T follicular helper cell (primary cell): Measurements from ENCODE around the gene YRDC.
"Not testable (repeated sequence)": the region's sequence is repeated elsewhere in the genome, so short reads cannot be mapped to it uniquely, and the experiment has no call there.

Experiments
- DNase-seq: peaks from one replicate; pipeline ENCODE4 v3.0.0-alpha.2; 2020; ENCODE audit warnings: low read depth

YRDC gene

DNA sequence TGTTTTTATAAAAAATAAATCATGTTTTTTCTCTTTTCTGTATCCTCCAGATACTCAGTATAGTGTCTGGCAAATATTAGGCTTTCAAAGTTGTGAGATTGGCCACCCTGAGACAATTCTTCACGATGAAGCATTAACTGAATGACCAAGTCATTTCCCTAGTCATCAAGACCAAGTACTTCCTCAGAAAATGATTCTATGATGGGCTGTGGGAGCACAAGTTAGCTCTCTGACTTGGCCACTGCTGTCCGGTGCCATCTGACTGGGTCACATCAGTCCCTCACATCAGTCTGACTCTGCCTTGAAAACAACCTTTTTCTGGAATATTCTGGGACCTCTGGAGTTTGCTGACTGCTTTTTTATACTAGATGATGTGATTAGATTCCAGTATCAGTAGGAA is 13.5 kb upstream of the YRDC start:
- no peak for DNase-seq

DNA sequence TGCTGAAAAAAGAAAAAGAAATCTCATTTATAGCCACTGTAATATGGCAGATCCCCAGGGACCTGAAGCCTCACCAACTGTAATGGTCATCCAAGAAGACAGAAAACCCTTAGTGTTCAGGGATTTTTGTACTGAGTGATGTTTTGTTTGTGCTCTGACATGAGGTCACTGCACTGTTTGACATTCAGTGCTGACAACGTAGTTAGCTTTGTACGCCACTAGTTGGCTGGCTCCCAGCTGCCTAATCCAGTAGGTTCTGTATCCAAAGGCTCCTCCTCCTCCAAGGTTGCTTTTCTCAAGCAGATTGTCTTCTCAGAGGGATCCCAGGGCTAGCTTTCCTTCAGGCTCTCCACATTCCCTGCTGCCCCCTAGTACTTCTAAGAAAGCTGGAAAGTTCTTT is 9.5 kb upstream of the YRDC start:
- no peak for DNase-seq

DNA sequence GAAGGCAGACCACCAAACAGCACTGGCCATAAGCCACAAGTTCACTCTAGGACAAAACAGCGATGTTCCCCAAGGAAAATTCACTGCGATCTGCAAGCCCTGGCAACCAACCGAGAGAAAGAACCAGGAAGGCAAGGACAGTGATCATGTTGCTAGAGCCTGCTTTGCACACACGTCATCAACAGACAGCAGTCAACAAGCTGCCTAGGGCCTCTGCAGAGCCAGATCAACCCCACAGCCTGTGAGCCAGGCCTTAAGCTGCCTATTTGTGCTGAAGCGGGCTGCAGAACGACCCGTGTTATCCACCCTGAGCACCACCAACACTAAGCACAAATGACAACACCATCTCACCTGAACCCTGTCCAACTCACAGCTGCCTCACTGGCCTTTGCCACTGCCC is 6.2 kb upstream of the YRDC start:
- no peak for DNase-seq

DNA sequence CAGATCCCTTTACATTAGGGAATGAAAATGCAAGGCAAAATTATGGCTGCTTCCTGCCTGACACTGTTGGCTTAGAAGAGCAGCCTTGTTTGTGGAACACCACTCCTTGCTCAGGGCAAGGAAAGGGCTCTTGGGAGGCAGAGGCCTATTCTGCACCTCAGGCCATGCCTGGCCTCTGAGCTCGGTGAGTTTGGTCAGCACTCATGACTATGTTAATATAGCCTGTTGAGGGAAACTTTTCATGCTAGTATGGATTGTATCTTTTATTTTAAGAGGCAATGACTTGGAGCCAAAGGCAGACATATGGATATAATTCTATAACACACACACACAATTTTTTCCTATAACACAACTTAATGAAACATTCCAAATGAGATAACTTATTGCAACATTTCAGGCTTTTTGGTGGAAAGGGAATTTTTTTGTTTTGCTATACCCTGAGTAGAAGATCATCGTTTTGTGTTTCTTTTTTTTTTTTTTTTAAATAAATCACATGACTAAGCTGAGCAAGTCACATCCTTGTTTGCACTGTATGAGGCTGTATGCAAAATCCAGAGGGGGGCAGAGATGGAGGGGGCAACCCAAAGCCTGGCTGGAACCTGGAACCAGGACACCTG is 5.6 kb upstream of the YRDC start:
- DNase-seq: no peak

DNA sequence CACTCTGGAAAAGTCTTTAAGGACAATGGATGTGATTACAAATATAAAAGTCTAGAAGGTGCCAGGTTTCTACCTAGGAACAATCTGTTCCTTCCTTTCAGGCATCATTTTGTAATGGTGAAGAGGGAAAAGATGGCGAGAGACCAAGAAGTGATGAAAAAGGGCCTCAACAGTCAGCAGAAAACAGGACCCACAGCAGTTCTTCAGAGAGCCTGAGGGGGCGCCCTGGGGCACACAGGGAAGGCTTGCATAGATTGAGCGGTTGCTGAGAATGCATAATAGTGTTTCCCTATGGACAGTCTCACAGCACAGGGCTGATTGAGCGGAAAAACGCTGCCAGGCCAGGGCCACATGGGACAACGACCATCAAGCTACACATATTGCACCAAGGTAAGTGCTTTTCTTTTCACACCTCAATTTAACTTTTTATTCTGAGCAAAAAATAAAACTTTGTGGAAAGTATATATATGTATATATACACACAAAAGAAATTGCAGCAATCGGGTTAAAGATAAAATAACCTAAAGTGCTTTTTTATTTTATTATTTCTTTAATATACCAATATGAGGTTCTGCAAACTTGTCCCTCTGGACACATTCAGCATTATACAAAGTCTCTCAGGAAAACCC is 3.1 kb upstream of the YRDC start:
- peak; percentile 48 for DNase-seq

DNA sequence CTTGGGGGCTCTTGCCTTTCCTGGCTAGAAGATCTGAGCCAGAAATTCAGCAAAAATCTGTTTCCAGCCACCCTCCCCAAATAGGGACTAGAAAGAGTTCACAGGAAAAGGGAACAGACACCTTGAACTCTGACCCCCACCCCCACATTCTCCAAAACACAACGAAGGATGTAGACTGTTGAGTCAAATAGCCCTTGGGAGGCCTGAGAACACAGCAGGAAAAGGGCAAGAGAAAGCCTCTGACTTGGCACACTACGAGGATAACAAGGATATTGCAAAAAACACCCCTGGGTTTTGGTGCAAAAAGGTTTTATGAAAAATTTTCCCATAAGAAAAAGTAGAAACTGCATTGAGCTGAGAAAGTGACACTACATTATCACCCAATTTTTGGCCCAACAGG is 1.9 kb upstream of the YRDC start:
- DNase-seq: no peak

DNA sequence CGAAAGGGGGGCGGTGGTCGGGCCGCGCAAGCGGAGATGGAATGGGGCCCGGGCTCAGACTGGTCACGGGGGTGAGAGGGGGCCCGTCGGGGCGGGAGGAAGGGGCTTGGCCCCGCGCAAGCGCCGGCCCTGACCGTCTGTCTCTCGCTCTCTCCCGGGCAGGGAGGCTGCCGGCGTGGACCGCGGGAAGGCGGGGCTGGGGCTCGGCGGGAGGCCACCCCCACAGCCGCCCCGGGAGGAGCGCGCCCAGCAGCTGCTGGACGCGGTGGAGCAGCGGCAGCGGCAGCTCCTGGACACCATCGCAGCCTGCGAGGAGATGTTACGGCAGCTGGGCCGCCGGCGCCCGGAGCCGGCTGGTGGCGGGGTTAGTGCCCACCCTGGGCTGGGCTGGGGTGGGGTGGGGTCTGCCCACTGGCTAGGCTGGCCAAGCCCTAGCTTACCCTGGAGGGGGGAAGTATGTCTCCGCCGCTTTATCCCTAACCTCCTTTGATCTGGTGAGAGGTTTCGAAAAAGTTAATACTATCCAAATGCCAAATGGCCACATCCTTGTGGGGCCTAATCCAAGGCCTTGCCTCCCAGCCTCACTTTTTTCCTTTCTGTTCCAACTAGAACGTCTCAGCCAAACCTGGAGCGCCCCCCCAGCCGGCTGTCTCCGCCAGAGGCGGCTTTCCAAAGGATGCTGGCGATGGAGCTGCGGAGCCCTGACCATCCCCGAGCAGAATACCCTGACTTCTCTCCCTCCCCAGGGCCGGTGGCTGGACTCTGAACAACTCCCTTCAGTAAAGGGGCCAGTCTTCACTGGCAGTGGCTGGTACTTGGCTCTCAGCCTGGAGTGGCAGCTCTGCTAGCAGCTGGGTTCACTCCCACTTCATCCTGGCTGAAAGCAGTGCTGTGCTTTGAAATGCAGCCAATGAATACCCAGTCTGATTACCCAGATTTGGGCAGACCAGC is 636 bp upstream of the YRDC start:
- no peak for DNase-seq

DNA sequence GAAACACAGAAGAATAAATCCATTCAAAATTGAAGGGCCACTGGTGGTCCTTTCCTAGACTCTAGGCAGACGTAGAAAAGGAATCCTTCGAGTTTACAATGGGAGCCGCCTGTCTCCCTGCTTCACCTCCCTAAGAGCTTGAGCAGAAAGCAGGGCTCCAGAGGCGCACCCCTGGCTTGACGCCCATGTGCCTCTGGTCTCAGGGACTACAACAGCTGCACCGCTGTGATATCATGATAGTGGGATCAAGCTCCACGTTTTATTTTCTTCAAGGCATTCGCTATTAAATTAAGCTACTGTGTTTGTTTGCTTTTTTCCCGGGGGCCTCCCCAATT is 821 bp downstream of the YRDC start:
- no peak for DNase-seq

DNA sequence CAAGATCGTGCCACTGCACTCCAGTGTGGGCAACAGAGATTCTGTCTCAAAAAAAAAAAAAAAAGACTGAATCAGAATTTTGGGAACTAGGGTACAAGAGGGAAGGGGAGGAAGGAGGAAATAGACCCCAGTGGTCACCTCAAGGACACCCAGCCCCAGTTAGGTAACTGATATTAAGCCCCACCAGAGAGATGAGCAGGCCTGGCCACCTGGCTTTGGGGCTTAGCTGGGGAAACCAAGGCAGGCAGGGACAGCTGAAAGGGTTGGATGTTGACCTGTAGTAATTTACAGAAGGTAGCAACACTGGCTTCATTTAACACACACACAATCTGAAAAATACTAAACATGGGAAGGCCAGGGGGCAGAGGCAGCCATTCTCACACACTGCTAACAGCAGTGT is 5.6 kb downstream of the YRDC start:
- no peak for DNase-seq

DNA sequence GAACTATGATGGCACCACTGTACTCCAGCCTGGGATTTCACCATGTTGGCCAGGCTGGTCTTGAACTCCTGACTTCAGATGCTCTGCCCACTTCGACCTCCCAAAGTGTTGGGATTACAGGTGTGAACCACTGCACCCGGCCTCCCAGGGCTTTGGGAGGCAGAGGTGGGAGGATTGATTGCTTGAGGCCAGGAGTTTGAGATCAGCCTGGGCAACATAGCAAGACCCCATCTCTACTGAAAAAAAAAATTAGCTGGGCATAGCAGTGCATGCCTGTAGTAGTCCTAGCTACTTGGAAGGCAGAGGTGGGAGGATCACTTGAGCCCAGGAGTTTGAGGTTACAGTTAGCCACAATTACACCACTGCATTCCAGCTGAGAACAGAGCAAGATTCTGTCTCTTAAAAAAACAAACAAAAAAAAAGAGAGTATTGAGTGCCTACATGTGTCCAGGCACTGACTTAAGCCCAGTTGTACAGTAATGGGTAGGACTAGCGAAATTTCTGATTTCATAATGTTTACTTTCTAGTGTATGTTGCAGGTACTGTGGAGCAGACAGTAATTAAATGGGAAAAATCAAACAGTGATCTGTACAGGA is 10.2 kb downstream of the YRDC start:
- no peak for DNase-seq

DNA sequence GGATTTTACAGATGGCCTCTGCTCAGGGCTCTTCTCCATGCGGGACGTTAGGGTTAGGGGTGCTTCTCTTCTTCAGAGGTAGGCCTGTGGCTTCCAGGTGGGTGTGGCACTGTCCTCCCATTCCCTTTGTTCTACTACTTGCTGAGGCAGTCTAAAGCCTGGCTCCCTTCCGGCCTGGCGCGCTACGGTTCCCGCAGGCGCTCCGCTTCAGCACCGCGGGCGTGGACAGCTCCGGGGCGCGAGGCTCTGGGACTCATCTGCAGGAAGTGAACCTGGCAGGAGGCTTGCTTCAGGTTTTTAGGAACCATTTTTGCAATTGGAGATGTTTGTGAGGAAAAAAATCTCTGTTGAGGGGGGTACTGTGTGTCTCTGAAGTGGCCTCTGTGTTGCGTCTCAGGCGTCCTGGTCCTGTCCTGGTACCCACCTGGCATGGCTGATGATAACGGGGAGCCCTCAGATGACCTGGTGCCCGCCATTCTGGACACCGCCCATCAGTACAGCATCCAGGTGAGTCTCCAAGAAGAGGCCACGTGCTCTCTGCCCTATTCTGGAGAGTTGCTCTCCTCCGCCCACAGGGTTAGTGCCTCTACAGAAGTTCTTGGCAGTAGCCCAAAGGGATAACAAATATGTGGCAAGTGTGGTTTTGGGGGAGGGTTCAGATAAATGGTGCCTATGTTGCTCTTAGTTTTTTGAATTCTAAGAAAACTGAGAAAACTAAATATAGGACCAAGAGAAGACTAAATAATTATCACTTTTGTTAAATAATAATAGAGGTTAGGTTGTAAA is 12.5 kb downstream of the YRDC start:
- no peak for DNase-seq

DNA sequence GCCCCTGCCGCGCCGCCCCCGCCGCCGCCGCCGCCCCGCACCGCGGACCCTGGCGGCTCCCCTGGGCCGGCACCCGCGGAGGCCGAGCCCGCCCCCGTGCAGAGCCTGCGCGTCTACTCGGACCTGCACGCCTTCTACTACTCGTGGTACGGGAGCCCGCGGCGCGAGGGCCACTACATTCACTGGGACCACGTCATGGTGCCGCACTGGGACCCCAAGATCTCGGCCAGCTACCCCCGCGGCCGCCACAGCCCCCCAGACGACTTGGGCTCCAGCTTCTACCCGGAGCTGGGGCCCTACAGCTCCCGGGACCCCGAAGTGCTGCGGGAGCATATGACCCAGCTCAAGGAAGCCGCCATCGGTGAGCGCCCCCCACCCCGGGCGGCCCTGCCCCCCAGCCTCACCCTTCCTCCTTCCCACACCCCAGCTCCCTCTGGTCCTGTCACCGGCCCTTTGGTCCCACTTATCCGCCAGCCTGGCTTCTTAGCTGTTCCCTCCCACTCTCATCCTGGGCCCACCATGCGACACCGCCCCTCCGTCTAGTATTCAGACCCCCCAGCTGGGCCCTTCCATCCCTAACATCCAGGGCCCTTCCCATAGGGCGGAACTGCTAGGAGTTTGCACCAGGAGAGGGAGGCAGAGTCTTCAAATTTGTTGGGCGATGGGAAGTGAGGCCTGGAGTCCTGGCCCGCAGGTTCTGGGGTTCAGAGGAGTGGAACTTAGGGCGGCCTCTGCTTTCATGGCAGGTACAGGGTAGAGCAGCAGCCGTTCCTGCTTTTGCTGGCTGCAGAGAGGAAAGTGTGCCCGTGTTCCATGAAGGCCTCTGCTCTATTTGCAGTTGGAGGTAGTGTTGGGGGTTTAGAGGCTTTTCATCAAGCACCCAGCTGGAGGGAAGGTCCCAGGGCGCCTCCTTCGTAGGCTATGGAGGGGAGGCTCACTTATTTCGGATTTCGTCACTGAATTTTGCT is 13.4 kb downstream of the YRDC start:
- no peak for DNase-seq

DNA sequence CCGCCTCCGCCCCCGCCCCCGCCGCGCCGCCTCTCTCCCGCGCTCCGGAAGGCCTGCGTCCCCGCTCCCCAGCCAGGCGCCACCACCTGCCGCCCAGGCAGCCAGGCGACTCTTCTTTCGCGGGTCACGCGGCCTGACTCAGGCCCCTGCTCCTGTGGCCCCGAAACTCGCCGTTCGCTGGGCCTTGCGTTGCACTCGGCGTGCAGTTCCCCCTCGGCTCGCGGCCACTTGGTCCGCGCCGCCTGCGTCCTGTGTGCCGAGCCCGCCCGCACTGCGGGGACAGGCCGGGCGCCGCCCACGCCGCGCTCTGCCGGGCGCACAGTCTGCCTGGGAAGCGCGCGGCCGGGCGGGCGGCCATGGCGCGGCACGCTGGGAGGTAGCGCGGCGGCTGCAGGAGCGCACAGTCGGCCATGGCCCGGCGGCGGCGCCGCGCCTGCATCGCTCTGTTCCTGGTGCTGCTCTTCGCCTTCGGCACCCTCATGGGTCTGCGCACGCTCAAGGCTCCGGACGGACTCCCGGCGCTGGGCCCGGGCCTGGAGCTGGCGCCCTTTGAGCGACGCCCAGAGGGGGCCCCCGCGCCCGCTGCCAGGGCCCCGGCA is 14.1 kb downstream of the YRDC start, which contains the start of gene MANEAL:
Gene MANEAL (plus strand): TSS at position 75 of the 599 bp plus-strand sequence. CDS start 336 bp downstream, at position 411.
- DNase-seq: no peak

DNA sequence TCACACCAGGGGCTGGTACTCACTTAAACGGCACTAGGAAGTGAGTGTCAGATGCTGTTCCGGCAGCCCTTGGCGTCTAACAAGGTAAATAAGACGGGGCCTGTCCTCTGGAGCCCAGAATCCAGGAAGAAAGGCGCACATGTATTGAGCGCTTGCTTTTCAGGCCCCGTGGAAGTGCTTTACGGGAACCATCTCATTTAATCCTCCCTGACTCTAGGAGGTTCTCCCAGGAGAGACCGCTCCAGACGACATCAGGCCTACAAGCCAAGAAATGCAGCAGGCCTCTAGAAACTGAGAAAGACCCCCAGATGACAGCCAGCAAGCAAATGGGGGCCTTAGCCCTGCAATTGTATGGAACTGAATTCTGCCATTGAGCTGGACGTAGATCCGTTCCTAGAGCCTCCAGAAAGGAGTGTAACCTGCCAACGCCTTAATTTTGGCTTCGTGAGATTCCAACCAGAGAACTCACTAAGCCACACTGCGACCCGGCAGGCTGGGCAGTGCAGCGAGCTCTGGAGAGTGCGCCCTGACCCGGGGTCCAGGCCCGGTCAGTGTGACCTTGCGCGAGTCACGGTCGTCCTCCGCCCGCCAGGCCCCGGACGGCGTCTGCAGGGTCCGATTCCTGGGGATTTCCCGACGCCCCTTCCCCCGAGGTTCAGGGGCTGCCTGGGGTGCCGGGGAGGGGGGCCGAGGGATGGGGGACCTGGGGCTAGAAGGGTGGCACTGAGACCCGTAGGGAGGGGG is 14.9 kb downstream of the YRDC start:
- DNase-seq: no peak

DNA sequence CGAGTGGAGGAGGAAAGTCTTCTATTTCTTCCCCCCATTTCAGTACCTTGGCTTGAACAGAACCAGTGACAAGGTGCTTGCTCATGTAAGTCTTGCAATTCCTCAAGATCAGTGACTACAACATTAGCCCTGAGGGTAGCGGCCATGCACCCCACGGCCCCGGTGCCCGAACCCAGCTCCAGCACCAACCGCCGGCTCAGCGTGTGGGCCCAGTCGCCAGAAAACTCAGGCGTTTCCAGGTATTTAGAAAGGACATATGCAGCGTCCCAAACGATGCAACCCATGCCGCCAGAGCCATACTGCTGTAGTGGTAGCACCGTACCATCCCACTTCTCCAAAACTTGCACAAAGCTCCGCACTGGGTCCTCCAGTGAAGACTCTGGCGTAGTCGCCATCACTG is 25.5 kb downstream of the YRDC start:
- no peak for DNase-seq

DNA sequence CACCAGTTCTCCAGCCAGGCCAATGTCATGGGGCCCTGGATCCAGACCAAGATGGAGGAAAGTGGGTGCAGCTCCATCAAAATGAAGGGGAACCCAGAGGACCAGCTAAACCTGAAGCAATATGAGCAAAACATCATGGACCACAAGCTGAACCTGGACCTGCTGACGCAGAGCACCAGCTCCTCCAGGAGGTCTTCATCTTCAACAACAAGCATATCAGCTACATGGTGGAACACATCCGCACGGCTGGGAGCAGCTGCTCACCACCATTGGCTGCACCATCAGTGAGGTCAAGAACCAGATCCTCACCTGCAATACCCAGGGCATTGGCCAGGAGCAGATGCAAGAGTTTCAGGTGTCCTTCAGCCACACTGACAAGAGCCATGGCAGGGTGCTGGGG is 29.4 kb downstream of the YRDC start:
- no peak for DNase-seq

DNA sequence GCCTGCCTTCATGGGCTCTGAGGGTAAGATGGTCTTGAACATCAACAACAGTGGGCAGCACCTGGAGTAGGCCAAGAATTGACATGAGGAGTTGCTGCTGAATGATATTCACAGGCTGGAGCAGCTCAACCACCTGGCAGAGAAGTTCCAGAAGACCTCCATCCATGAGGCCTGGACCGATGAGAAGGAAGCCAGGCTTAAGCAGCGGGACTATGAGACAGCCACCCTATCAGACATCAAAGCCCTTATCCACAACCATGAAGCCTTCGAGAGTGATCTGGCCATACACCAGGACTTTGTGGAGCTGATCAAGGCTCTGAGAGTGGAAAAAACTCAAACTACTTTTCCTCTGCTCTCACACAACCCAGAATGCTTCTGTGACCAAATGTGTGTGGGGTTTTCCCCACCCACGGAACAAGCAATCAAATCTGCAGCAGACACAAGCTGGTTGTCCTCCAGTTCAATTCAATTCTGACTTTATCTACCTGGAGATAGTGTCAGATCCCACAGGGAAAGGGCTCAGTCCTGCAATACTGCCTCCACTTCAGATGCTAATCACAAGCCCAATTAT is 31.0 kb downstream of the YRDC start:
- DNase-seq: no peak

DNA sequence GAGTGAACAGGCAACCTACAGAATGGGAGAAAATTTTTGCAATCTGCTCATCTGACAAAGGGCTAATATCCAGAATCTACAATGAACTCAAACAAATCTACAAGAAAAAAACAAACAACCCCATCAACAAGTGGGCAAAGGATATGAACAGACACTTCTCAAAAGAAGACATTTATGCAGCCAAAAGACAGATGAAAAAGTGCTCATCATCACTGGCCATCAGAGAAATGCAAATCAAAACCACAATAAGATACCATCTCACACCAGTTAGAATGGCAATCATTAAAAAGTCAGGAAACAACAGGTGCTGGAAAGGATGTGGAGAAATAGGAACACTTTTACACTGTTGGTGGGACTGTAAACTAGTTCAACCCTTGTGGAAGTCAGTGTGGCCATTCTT is 36.6 kb downstream of the YRDC start:
- DNase-seq: not testable (repeated sequence)

DNA sequence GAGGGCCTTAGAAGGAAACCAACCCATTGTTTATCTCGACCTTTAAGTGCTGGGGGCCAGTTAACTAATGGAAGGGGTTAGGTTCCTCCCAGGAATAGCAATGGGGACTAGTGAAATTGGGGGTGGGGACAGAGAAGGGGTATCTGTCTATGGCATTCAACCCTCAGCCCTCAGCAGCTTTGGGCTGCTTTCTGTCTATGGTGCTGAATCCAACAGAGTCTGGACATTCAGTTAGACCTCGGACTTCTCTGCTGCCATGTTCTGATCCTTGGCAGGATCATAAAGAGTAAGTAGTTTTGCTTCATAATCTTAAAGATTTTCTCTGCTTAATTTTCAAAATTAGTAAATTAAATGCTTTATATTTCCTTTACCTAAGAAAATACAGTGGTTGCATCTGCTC is 40.5 kb downstream of the YRDC start:
- no peak for DNase-seq
